K562 (cell line): ENCODE data around the gene ANKS1A. TPM values are rescaled to one million over a fixed set of nuclear protein-coding genes. Genes with fewer than 3 reads are reported as not detected.

Experiments used
- ARHGAP35 ChIP-seq: fragments of 450-650 bp; IDR thresholded peaks from 2 replicates; pipeline ENCODE4 v1.6.1; 2018; ENCODE audit not compliant: partially characterized antibody
- ARNT ChIP-seq, 2 experiments: fragments of 450-650 bp; IDR thresholded peaks; 2 replicates each; pipeline ENCODE4 v1.6.1; 2016; ENCODE audit warnings: mild to moderate bottlenecking in 1 of 2
- ATF2 ChIP-seq: sonication (generic); formaldehyde crosslinking; IDR thresholded peaks from 2 replicates; pipeline ENCODE4 v1.8.1; 2022; ENCODE audit warnings: missing genetic modification reagents
- ATF3 ChIP-seq, 2 experiments: fragments of 450-650 bp in 1 of 2; sonication (generic) in 1 of 2; formaldehyde crosslinking in 1 of 2; IDR thresholded peaks in 1 of 2; conservative IDR thresholded peaks in 1 of 2; 2 replicates each; pipeline versions ENCODE4 v1.6.1 to v1.8.1; 2016 to 2023; ENCODE audit warnings: mild to moderate bottlenecking in 2 of 2, moderate library complexity in 2 of 2, inconsistent platforms in 1 of 2, missing genetic modification reagents in 1 of 2
- CREB3 ChIP-seq: fragments of 450-650 bp; conservative IDR thresholded peaks from 2 replicates; pipeline ENCODE4 v1.6.1; 2016; ENCODE audit warnings: missing genetic modification characterization, low read depth, mild to moderate bottlenecking, missing compliant biosample characterization, moderate library complexity
- CSDE1 ChIP-seq, 2 experiments: fragments of 450-650 bp; IDR thresholded peaks; 2 replicates each; pipeline ENCODE4 v1.6.1; 2016; ENCODE audit warnings: mild to moderate bottlenecking in 1 of 2
- DACH1 ChIP-seq: fragments of 450-650 bp; IDR thresholded peaks from 2 replicates; pipeline ENCODE4 v1.6.1; 2018; ENCODE audit not compliant: partially characterized antibody
- JUN ChIP-seq, 2 experiments: sonication (generic) in 1 of 2; formaldehyde crosslinking in 1 of 2; IDR thresholded peaks; 2 replicates each; pipeline versions ENCODE4 v1.6.1 to v1.8.0; 2012 to 2022; ENCODE audit warnings: borderline replicate concordance in 2 of 2, mild to moderate bottlenecking in 2 of 2, improper control_type of control experiment in 1 of 2, low read depth in 1 of 2, low read length in 1 of 2, missing genetic modification reagents in 1 of 2
- KDM1A ChIP-seq, 2 experiments: fragments of 450-650 bp; IDR thresholded peaks; 2 replicates each; pipeline ENCODE4 v1.6.1; 2016; ENCODE audit warnings: mild to moderate bottlenecking in 2 of 2
- MAZ ChIP-seq, 2 experiments: fragments of 450-650 bp in 1 of 2; sonication (generic) in 1 of 2; formaldehyde crosslinking; IDR thresholded peaks in 1 of 2; conservative IDR thresholded peaks in 1 of 2; 2 replicates each; pipeline versions ENCODE4 v1.4.0 to v1.5.0; 2020; ENCODE audit warnings: mild to moderate bottlenecking in 1 of 2, missing genetic modification reagents in 1 of 2
- MEIS2 ChIP-seq: fragments of 450-650 bp; IDR thresholded peaks from 2 replicates; pipeline ENCODE4 v1.6.1; 2014; ENCODE audit warnings: mild to moderate bottlenecking; ENCODE audit not compliant: partially characterized antibody
- OTX1 ChIP-seq: fragments of 450-650 bp; formaldehyde crosslinking; IDR thresholded peaks from 2 replicates; pipeline ENCODE4 v1.4.0; 2022; ENCODE audit warnings: mild to moderate bottlenecking
- PKNOX1 ChIP-seq: fragments of 450-650 bp; IDR thresholded peaks from 2 replicates; pipeline ENCODE4 v1.6.1; 2016
- POLR2AphosphoS5 ChIP-seq: IDR thresholded peaks from 2 replicates; pipeline ENCODE4 v1.6.1; 2011; ENCODE audit warnings: mild to moderate bottlenecking, low read depth, low read length, moderate library complexity; ENCODE audit not compliant: control insufficient read depth, insufficient read depth
- POLR2G ChIP-seq: fragments of 200-400 bp; formaldehyde crosslinking; IDR thresholded peaks from 2 replicates; pipeline ENCODE4 v1.6.1; 2017; ENCODE audit warnings: low read depth, mild to moderate bottlenecking, antibody characterized with exemption, low read length, moderate library complexity
- THRAP3 ChIP-seq: fragments of 450-650 bp; IDR thresholded peaks from 2 replicates; pipeline ENCODE4 v1.6.1; 2016; ENCODE audit warnings: mild to moderate bottlenecking, inconsistent platforms, borderline replicate concordance
- USF1 ChIP-seq: sonication (generic); formaldehyde crosslinking; IDR thresholded peaks from 2 replicates; pipeline ENCODE4 v1.9.0; 2022; ENCODE audit warnings: mild to moderate bottlenecking, missing genetic modification reagents
- ZEB2 ChIP-seq: fragments of 450-650 bp; IDR thresholded peaks from 2 replicates; pipeline ENCODE4 v1.6.1; 2016
- ZNF212 ChIP-seq: fragments of 450-650 bp; formaldehyde crosslinking; IDR thresholded peaks from 2 replicates; pipeline ENCODE4 v1.4.0; 2020; ENCODE audit warnings: mild to moderate bottlenecking
- ZNF239 ChIP-seq: fragments of 250-450 bp; sonication (Bioruptor Pico); IDR thresholded peaks from 2 replicates; pipeline ENCODE4 v1.4.0; 2020; ENCODE audit warnings: mild to moderate bottlenecking
- ZNF444 ChIP-seq: fragments of 250-450 bp; sonication (Bioruptor Pico); IDR thresholded peaks from 2 replicates; pipeline ENCODE4 v1.4.0; 2020; ENCODE audit warnings: mild to moderate bottlenecking, moderate library complexity
- ZNF740 ChIP-seq, 3 experiments: fragments of 200-800 bp in 1 of 3; sonication (Bioruptor generic) in 1 of 3; sonication (generic) in 1 of 3; formaldehyde crosslinking in 1 of 3; IDR thresholded peaks; 2 replicates each; pipeline versions ENCODE4 v1.6.1 to v1.8.0; 2016 to 2022; ENCODE audit warnings: mild to moderate bottlenecking in 2 of 3, missing compliant biosample characterization in 2 of 3, missing genetic modification characterization in 2 of 3, missing genetic modification reagents in 1 of 3
- polyA plus RNA-seq, 8 experiments: library from polyadenylated mRNA; depleted of rRNA in 4 of 8; stranded (reverse) in 5 of 8; unstranded in 3 of 8; fragments of >200 nt; fragmentation: Nextera tagmentation in 2 of 8; fragmentation: Illumina TruSeq in 1 of 8; extraction: Ambion mirVana in 2 of 8; extraction: Trizol in 1 of 8; gene quantifications; 2 replicates each; pipeline versions ENCODE4 v1.2.1 to v1.2.3, GENCODE V29; 2011 to 2014; ENCODE audit warnings: inconsistent platforms in 1 of 8, missing spikeins in 1 of 8
- total RNA-seq, 7 experiments: library from RNA; depleted of rRNA in 6 of 7; stranded (reverse); fragments of >200 nt in 6 of 7; fragmentation: Illumina TruSeq in 2 of 7; extraction: Trizol in 2 of 7; gene quantifications; 2 replicates each; pipeline versions ENCODE4 v1.2.1 to v1.2.3, GENCODE V29; 2011 to 2021; ENCODE audit warnings: low replicate concordance in 1 of 7

Gene ANKS1A
- total and polyA plus RNA-seq, 9 of the 15 experiments (the other 6 are each of a cell fraction or from before 2014, with no cell fraction given): 1.1 to 13.8 (median 5.3) TPM

GRCh38 chr6:34876472-34876871, 12.6 kb upstream of the ANKS1A start (continued):
- no peak for TF ChIP-seq ATF2 (CRISPR knock-in tag)
- peak; percentile 61 for TF ChIP-seq MEIS2
- peak; percentile 43; the same call in 1 of the 2 replicates for TF ChIP-seq POLR2AphosphoS5
- TF ChIP-seq ZNF444: no peak
- no peak for TF ChIP-seq KDM1A (IDR thresholded peaks at IDR 0.05)
- TF ChIP-seq USF1 (CRISPR knock-in tag): no peak
- TF ChIP-seq MAZ (CRISPR knock-in tag; conservative IDR thresholded peaks at IDR 0.05 in 1 of 2, IDR thresholded peaks at IDR 0.05 in 1 of 2): no peak
- no peak for TF ChIP-seq ZNF740 (CRISPR knock-in tag; IDR thresholded peaks at IDR 0.05)
- no peak for TF ChIP-seq ZNF740 (tag; IDR thresholded peaks at IDR 0.05)
- no peak for TF ChIP-seq ARHGAP35
- TF ChIP-seq ZEB2: no peak
- peak; percentile 32; the same call in 1 of the 2 replicates for TF ChIP-seq ATF3 (IDR thresholded peaks at IDR 0.05)
- no peak for TF ChIP-seq ATF3 (CRISPR knock-in tag; conservative IDR thresholded peaks at IDR 0.05)
- no peak for TF ChIP-seq JUN (IDR thresholded peaks at IDR 0.05; ENCODE audit: borderline replicate concordance, low read depth, low read length)
- TF ChIP-seq JUN (CRISPR knock-in tag; IDR thresholded peaks at IDR 0.05; ENCODE audit: borderline replicate concordance): no peak
- TF ChIP-seq ZNF212: no peak
- no peak for TF ChIP-seq ARNT (IDR thresholded peaks at IDR 0.05)
- peak; percentile 63 for TF ChIP-seq PKNOX1
- TF ChIP-seq THRAP3: no peak
- TF ChIP-seq OTX1: no peak
- 0 out of 2 replicates have a peak, but pooled peaks have one; percentile 6 for TF ChIP-seq POLR2G
- no peak for TF ChIP-seq DACH1
- no peak for TF ChIP-seq CREB3
- no peak for TF ChIP-seq ZNF239 (CRISPR knock-in tag)
- TF ChIP-seq CSDE1 (IDR thresholded peaks at IDR 0.05): no peak
